Type B pancreatic cell (in vitro differentiated cells): Measurements from ENCODE around the gene RAVER1. TPM values are rescaled to one million over a fixed set of nuclear protein-coding genes. Genes with fewer than 3 reads are reported as not detected.
"Not testable (repeated sequence)": the region's sequence is repeated elsewhere in the genome, so short reads cannot be mapped to it uniquely, and the experiment has no call there.

Experiments used
- DNase-seq: peaks from one replicate; pipeline ENCODE4 v3.0.0; 2021; ENCODE audit warnings: mixed read lengths; ENCODE audit not compliant: unreplicated experiment; ENCODE audit errors: extremely low spot score
- H3K27ac Mint-ChIP-seq: 2 replicates; pipeline ENCODE4 v1.8.0; 2021; ENCODE audit warnings: mild to moderate bottlenecking, mixed read lengths
- H3K27me3 Mint-ChIP-seq: 2 replicates; pipeline ENCODE4 v1.8.0; 2021; ENCODE audit warnings: mixed read lengths
- H3K36me3 Mint-ChIP-seq: 2 replicates; pipeline ENCODE4 v1.8.0; 2021; ENCODE audit warnings: mixed read lengths
- H3K4me1 Mint-ChIP-seq: one replicate; pipeline ENCODE4 v1.8.0; 2021; ENCODE audit warnings: mixed read lengths; ENCODE audit not compliant: unreplicated experiment
- H3K4me3 Mint-ChIP-seq: 2 replicates; pipeline ENCODE4 v1.8.0; 2021; ENCODE audit warnings: mild to moderate bottlenecking, mixed read lengths
- H3K9me3 Mint-ChIP-seq: 2 replicates; pipeline ENCODE4 v1.8.0; 2021; ENCODE audit warnings: mixed read lengths
- total RNA-seq: library from RNA; stranded (reverse); gene quantifications from 2 replicates; pipeline ENCODE4 v1.2.1, GENCODE V29; 2021; ENCODE audit warnings: low replicate concordance
- TF ChIP-seq, protein P1 (sequence below): fragments of 200-600 bp; sonication (generic); conservative IDR thresholded peaks from 2 replicates; pipeline ENCODE4 v1.5.0; 2021; ENCODE audit warnings: antibody characterized with exemption, mild to moderate bottlenecking

RAVER1 gene
- total RNA-seq, 1 donor from 2014 or later = 48.4 TPM

DNA sequence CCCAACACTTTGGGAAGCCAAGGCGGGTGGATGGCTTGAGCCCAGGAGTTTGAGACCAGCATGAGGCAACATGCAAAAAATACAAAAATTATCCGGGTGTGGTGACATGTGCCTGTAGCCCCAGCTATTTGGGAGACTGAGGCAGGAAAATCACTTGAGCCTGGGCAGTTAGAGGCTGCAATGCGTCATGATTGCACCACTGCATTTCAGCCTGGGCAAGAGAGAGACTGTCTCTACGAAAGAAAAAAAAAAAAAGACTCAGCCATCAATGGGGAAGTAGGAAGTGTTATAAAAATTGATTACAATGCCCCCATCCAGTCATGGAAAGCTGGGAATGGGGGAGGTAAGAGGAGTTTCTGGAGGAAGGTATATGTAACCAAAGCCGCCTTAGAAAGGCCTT, 41.6 kb upstream of the RAVER1 start:
- Mint-ChIP-seq H3K9me3 (no peaks in the 10 kb centered on the region), H3K4me3 (no peak overlapping the region), H3K27me3 (no peaks in the 10 kb centered on the region), H3K27ac (no peak overlapping the region), H3K4me1 (peaks cover 5% of the 10 kb centered on the region), H3K36me3 (peaks cover 11% of the 10 kb centered on the region)
- TF ChIP-seq, protein P1, sequence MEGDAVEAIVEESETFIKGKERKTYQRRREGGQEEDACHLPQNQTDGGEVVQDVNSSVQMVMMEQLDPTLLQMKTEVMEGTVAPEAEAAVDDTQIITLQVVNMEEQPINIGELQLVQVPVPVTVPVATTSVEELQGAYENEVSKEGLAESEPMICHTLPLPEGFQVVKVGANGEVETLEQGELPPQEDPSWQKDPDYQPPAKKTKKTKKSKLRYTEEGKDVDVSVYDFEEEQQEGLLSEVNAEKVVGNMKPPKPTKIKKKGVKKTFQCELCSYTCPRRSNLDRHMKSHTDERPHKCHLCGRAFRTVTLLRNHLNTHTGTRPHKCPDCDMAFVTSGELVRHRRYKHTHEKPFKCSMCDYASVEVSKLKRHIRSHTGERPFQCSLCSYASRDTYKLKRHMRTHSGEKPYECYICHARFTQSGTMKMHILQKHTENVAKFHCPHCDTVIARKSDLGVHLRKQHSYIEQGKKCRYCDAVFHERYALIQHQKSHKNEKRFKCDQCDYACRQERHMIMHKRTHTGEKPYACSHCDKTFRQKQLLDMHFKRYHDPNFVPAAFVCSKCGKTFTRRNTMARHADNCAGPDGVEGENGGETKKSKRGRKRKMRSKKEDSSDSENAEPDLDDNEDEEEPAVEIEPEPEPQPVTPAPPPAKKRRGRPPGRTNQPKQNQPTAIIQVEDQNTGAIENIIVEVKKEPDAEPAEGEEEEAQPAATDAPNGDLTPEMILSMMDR = no peak
- DNase-seq = no peak

DNA sequence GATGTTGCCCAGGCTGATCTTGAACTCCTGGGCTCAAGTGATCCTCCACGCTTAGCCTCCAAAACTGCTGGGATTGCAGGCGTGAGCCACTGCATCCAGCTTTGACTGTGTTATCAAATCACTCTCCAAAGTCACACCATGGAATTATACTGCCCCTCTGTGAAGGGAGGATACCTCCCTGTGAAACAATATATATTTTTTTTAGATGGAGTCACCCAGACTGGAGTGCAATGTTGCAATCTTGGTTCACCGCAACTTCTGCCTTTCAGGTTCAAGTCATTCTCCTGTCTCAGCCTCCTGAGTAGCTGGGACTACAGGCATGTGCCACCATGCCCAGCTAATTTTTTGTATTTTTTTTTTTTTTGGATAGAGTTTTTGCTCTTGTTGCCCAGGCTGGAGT, 39.4 kb upstream of the RAVER1 start:
- no peaks in the 10 kb centered on the region for H3K4me1 Mint-ChIP-seq

DNA sequence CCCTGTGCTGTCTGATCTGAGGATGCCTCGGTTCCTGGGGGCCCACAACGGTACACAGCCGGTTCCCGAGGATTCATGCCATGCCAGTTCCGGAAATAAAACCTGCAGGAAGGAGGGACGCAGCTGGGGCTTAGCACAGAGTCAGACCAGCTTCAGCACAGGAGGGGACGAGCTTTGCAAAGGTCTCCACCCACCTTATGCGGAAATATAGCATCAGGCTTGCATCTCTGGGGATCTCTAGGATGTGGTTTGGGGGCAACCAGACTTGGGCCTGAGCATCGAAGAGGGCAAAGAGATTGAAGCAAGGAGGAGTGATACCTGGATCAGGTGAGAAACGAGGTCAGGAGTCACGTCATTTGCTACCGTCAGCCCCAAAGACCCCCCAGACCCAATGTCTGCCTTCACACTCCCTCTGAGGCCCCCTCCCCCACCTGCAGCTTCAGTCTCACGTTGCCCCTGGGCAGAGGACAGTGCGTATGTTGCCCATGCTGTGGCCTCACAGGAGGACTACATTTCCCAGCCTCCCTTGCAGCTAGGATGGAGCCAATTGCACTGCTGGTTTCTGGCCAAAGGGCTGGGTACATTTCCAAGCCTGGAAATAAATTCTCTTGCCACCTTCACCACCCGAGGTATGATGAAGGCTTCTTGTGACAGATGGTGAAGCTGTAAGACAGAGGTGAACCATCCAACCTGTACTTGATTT, 34.9 kb upstream of the RAVER1 start:
- Mint-ChIP-seq H3K4me1 (no peaks in the 10 kb centered on the region), H3K36me3 (peaks cover 15% of the 10 kb centered on the region), H3K27ac (no peak overlapping the region), H3K27me3 (no peaks in the 10 kb centered on the region), H3K4me3 (no peak overlapping the region), H3K9me3 (no peaks in the 10 kb centered on the region)
- no peak for DNase-seq
- TF ChIP-seq, protein P1 = no peak

More for the DNA sequence above, 39.4 kb upstream of the RAVER1 start:
- Mint-ChIP-seq H3K27me3 (no peaks in the 10 kb centered on the region), H3K4me3 (no peak overlapping the region), H3K27ac (no peak overlapping the region), H3K36me3 (peaks cover 15% of the 10 kb centered on the region), H3K9me3 (no peaks in the 10 kb centered on the region)
- DNase-seq = no peak
- TF ChIP-seq, protein P1 = no peak

DNA sequence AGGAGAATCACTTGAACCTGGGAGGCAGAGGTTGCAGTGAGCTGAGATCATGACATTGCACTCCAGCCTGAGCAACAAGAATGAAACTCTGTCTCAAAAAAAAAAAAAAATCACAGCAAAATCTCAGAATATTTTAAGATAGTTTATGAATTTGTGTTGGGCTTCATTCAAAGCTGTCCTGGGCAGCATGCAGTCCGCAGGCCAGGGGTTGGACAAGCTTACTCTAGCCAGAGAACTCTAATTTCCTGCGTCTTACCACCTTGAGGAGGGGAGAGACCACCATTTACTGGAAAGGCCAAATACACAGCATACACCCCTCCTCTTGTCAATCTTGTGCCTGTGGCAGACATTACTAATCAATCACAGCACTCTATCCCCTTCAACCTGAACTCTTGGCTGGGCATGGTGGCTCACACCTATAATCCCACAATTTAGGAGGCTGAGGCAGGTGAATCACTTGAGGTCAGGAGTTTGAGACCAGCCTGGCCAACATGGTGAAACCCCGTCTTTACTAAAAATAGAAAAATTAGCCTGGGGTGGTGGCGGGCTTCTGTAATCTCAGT, 33.7 kb upstream of the RAVER1 start:
- H3K9me3 Mint-ChIP-seq, H3K27me3 Mint-ChIP-seq, H3K4me3 Mint-ChIP-seq, DNase-seq, H3K27ac Mint-ChIP-seq, H3K4me1 Mint-ChIP-seq: not testable (repeated sequence)
- peaks cover 16% of the 10 kb centered on the region for H3K36me3 Mint-ChIP-seq

DNA sequence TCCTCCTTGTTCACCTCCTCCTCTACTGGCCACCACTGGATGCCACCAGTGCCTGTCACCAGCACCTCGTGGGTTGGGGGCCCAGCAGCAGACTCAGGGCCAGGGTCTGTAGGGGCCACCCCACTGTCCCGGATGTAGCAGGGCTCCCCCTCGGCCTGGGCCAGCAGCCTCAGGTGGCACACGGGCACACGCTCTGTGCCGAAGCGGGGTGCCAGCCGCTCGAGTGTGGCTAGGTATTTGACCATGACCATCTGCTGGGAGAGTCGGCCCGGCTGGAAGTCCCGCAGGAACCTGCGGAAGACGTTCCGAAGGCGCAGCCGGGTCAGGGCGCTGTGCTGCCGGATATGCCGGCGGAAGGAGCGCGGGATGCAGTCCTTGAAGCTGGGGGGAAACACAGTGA, 32.2 kb upstream of the RAVER1 start:
- Mint-ChIP-seq H3K4me1 (no peaks in the 10 kb centered on the region), H3K27ac (no peak overlapping the region), H3K9me3 (no peaks in the 10 kb centered on the region), H3K36me3 (peaks cover 19% of the 10 kb centered on the region), H3K4me3 (no peak overlapping the region), H3K27me3 (no peaks in the 10 kb centered on the region)
- TF ChIP-seq, protein P1 = no peak
- no peak for DNase-seq

DNA sequence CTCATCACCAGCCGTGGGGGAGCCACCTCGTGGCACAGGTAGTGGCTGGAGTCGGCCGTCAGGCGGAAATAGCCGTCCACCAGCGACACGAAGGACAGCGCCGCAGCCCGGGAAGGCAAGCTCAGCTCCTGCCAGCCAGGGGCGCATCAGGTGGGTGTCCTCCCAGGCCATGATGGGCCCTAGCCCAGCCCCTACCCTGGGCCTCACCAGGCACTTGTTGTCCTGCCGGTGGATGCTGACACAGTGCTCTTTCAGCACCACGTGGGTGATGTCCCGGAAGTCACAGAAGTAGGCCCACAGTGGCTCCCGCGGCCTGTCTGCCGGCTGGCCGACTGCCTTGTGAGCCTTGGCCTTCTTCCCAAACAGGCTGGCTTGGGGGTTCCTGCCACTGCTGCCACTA, 31.3 kb upstream of the RAVER1 start:
- no peak overlapping the region for H3K27ac Mint-ChIP-seq
- TF ChIP-seq, protein P1 = no peak
- no peaks in the 10 kb centered on the region for H3K4me1 Mint-ChIP-seq
- no peaks in the 10 kb centered on the region for H3K27me3 Mint-ChIP-seq
- H3K4me3 Mint-ChIP-seq = no peak overlapping the region
- H3K36me3 Mint-ChIP-seq = peaks cover 19% of the 10 kb centered on the region
- DNase-seq = no peak
- no peaks in the 10 kb centered on the region for H3K9me3 Mint-ChIP-seq
